Sigmoid colon (tissue), 4 donors: ENCODE results near the gene SLC6A19.

Experiments used
- CTCF ChIP-seq, 4 experiments: fragments of 450-650 bp in 3 of 4; fragments of 200-600 bp in 1 of 4; IDR thresholded peaks; one replicate each; pipeline ENCODE4 v1.5.1; 2016 to 2019; ENCODE audit warnings: antibody characterized with exemption in 4 of 4, mild to moderate bottlenecking in 3 of 4, moderate library complexity in 2 of 4
- EP300 ChIP-seq, 4 donors: sonication (generic); formaldehyde crosslinking; IDR thresholded peaks; one replicate each; pipeline ENCODE4 v1.6.1; 2017; ENCODE audit warnings: antibody characterized with exemption in 4 of 4
- POLR2A ChIP-seq, 2 donors: fragments of 450-650 bp; IDR thresholded peaks; one replicate each; pipeline ENCODE4 v1.6.1; 2016; ENCODE audit warnings: antibody characterized with exemption in 2 of 2, mild to moderate bottlenecking in 2 of 2, moderate library complexity in 2 of 2

GRCh38 chr5:1202026-1202797, 817 bp downstream of the SLC6A19 start:
- TF ChIP-seq CTCF (IDR thresholded peaks at IDR 0.05) (no peak), POLR2A (IDR thresholded peaks at IDR 0.05) (no peak), EP300 (IDR thresholded peaks at IDR 0.05) (no peak)
